NCI-H774 (cell line): Measurements from ENCODE around the gene PHOX2B.
"Not testable (repeated sequence)": the region's sequence is repeated elsewhere in the genome, so short reads cannot be mapped to it uniquely, and the experiment has no call there.

Source experiments
- DNase-seq: peaks from one replicate; lab custom pipeline; 2025; lab: John Stamatoyannopoulos, UW

PHOX2B gene

GRCh38 chr4:41748074-41748570, 403 bp downstream of the PHOX2B start:
- no peak for DNase-seq

- DNase-seq, result no peak
Observed at GRCh38 chr4:41747230-41748055, 1.1 kb downstream of the PHOX2B start.

GRCh38 chr4:41746440-41747229, 1.9 kb downstream of the PHOX2B start:
- no peak for DNase-seq

GRCh38 chr4:41746025-41746439, 2.5 kb downstream of the PHOX2B start:
- no peak for DNase-seq

- DNase-seq, result no peak
Observed at GRCh38 chr4:41745292-41746024, 3.1 kb downstream of the PHOX2B start.

- DNase-seq, result no peak
Observed at GRCh38 chr4:41744572-41745291, 3.8 kb downstream of the PHOX2B start.

GRCh38 chr4:41741354-41741753, 7.2 kb downstream of the PHOX2B start:
- DNase-seq, result no peak

GRCh38 chr4:41737491-41737890, 11.0 kb downstream of the PHOX2B start:
- DNase-seq, result not testable (repeated sequence)

- no peak for DNase-seq
Observed at GRCh38 chr4:41734371-41734770, 14.2 kb downstream of the PHOX2B start.

- no peak for DNase-seq
Observed at GRCh38 chr4:41731569-41732126, 16.9 kb downstream of the PHOX2B start.

- no peak for DNase-seq
Observed at GRCh38 chr4:41728573-41728913, 20.0 kb downstream of the PHOX2B start.

GRCh38 chr4:41727861-41728572, 20.5 kb downstream of the PHOX2B start:
- no peak for DNase-seq

GRCh38 chr4:41725254-41725653, 23.3 kb downstream of the PHOX2B start:
- DNase-seq, result no peak

GRCh38 chr4:41723286-41723685, 25.2 kb downstream of the PHOX2B start:
- DNase-seq, result no peak

GRCh38 chr4:41722181-41722580, 26.3 kb downstream of the PHOX2B start:
- DNase-seq, result no peak

GRCh38 chr4:41719417-41719816, 29.1 kb downstream of the PHOX2B start:
- no peak for DNase-seq

GRCh38 chr4:41718907-41719306, 29.6 kb downstream of the PHOX2B start:
- DNase-seq, result no peak

GRCh38 chr4:41715155-41715554, 33.4 kb downstream of the PHOX2B start:
- DNase-seq, result no peak

- DNase-seq, result no peak
Observed at GRCh38 chr4:41714364-41715000, 34.0 kb downstream of the PHOX2B start.

GRCh38 chr4:41713768-41714167, 34.8 kb downstream of the PHOX2B start:
- DNase-seq, result no peak
